ENCODE measurements around the gene EYS.

DNA sequence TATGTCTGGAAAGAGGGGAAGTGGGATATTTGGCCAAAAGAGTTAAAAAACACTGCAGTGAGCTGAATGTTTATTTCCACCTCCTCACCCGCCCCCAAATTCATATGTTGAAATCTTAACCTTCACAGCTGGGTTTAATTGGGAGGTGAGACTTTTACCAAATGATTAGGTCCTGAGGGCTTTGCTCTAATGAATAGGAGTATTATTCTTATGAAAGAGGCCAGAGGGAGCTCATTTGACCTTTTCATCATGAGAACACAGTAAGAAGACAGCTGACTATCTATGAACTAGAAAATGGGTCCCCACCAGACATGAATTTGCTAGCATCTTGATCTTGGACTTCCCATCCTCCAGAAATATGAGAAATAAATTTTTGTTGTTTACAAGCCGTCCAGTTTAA lies 1042.5 kb downstream of the EYS start:
- TF ChIP-seq YY1 (IDR thresholded peaks at IDR 0.05; ENCODE audit: low read depth) (no peak), EP300 (IDR thresholded peaks at IDR 0.05; ENCODE audit: borderline replicate concordance in 1 of 2, low read depth in 1 of 2, low read length in 1 of 2) (no peak), NFIC (IDR thresholded peaks at IDR 0.05; ENCODE audit: borderline replicate concordance) (no peak), TAF1 (IDR thresholded peaks at IDR 0.05; ENCODE audit: borderline replicate concordance, low read depth, low read length) (no peak), SMC3 (IDR thresholded peaks at IDR 0.05; ENCODE audit: low read depth, low read length) (no peak)
- TF ChIP-seq, protein P1, sequence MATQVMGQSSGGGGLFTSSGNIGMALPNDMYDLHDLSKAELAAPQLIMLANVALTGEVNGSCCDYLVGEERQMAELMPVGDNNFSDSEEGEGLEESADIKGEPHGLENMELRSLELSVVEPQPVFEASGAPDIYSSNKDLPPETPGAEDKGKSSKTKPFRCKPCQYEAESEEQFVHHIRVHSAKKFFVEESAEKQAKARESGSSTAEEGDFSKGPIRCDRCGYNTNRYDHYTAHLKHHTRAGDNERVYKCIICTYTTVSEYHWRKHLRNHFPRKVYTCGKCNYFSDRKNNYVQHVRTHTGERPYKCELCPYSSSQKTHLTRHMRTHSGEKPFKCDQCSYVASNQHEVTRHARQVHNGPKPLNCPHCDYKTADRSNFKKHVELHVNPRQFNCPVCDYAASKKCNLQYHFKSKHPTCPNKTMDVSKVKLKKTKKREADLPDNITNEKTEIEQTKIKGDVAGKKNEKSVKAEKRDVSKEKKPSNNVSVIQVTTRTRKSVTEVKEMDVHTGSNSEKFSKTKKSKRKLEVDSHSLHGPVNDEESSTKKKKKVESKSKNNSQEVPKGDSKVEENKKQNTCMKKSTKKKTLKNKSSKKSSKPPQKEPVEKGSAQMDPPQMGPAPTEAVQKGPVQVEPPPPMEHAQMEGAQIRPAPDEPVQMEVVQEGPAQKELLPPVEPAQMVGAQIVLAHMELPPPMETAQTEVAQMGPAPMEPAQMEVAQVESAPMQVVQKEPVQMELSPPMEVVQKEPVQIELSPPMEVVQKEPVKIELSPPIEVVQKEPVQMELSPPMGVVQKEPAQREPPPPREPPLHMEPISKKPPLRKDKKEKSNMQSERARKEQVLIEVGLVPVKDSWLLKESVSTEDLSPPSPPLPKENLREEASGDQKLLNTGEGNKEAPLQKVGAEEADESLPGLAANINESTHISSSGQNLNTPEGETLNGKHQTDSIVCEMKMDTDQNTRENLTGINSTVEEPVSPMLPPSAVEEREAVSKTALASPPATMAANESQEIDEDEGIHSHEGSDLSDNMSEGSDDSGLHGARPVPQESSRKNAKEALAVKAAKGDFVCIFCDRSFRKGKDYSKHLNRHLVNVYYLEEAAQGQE (IDR thresholded peaks at IDR 0.05; ENCODE audit: low read depth, low read length) = no peak
- TF ChIP-seq, protein P2, sequence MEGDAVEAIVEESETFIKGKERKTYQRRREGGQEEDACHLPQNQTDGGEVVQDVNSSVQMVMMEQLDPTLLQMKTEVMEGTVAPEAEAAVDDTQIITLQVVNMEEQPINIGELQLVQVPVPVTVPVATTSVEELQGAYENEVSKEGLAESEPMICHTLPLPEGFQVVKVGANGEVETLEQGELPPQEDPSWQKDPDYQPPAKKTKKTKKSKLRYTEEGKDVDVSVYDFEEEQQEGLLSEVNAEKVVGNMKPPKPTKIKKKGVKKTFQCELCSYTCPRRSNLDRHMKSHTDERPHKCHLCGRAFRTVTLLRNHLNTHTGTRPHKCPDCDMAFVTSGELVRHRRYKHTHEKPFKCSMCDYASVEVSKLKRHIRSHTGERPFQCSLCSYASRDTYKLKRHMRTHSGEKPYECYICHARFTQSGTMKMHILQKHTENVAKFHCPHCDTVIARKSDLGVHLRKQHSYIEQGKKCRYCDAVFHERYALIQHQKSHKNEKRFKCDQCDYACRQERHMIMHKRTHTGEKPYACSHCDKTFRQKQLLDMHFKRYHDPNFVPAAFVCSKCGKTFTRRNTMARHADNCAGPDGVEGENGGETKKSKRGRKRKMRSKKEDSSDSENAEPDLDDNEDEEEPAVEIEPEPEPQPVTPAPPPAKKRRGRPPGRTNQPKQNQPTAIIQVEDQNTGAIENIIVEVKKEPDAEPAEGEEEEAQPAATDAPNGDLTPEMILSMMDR (IDR thresholded peaks at IDR 0.05) = no peak
- TF ChIP-seq, protein P3, sequence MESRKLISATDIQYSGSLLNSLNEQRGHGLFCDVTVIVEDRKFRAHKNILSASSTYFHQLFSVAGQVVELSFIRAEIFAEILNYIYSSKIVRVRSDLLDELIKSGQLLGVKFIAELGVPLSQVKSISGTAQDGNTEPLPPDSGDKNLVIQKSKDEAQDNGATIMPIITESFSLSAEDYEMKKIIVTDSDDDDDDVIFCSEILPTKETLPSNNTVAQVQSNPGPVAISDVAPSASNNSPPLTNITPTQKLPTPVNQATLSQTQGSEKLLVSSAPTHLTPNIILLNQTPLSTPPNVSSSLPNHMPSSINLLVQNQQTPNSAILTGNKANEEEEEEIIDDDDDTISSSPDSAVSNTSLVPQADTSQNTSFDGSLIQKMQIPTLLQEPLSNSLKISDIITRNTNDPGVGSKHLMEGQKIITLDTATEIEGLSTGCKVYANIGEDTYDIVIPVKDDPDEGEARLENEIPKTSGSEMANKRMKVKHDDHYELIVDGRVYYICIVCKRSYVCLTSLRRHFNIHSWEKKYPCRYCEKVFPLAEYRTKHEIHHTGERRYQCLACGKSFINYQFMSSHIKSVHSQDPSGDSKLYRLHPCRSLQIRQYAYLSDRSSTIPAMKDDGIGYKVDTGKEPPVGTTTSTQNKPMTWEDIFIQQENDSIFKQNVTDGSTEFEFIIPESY (IDR thresholded peaks at IDR 0.05; ENCODE audit: borderline replicate concordance, low read depth) = no peak

Data from SK-N-SH (cell line).